Mesothelial cell of epicardium (in vitro differentiated cells): Measurements from ENCODE around the gene SETDB1. TPM values are rescaled to one million over a fixed set of nuclear protein-coding genes. Genes with fewer than 3 reads are reported as not detected.
"Not testable (repeated sequence)": the region's sequence is repeated elsewhere in the genome, so short reads cannot be mapped to it uniquely, and the experiment has no call there.

Source experiments
- DNase-seq, 2 experiments: peaks; one replicate each; pipeline ENCODE4 v3.0.0; 2021; ENCODE audit warnings: low spot score in 2 of 2; ENCODE audit not compliant: unreplicated experiment in 2 of 2
- H3K27ac Mint-ChIP-seq: 2 replicates; pipeline ENCODE4 v1.8.0; 2021; ENCODE audit warnings: mixed read lengths
- H3K27me3 Mint-ChIP-seq: 2 replicates; pipeline ENCODE4 v1.8.0; 2021; ENCODE audit warnings: low read depth, mixed read lengths
- H3K36me3 Mint-ChIP-seq: 2 replicates; pipeline ENCODE4 v1.8.0; 2021; ENCODE audit warnings: mixed read lengths
- H3K4me1 Mint-ChIP-seq: 2 replicates; pipeline ENCODE4 v1.8.0; 2021; ENCODE audit warnings: mixed read lengths
- H3K4me3 Mint-ChIP-seq: 2 replicates; pipeline ENCODE4 v1.8.0; 2021; ENCODE audit warnings: mild to moderate bottlenecking, moderate library complexity, mixed read lengths
- H3K9me3 Mint-ChIP-seq: 2 replicates; pipeline ENCODE4 v1.8.0; 2021; ENCODE audit warnings: mixed read lengths
- total RNA-seq: library from RNA; stranded (reverse); gene quantifications from 3 replicates; pipeline ENCODE4 v1.2.1, GENCODE V29; 2021
- TF ChIP-seq, protein P1 (sequence below): fragments of 200-600 bp; sonication (generic); IDR thresholded peaks from one replicate; pipeline ENCODE4 v1.5.0; 2021; ENCODE audit warnings: antibody characterized with exemption; ENCODE audit not compliant: unreplicated experiment

SETDB1 gene
- total RNA-seq = 101 to 103 TPM (median 101 TPM) in 3 replicates

DNA sequence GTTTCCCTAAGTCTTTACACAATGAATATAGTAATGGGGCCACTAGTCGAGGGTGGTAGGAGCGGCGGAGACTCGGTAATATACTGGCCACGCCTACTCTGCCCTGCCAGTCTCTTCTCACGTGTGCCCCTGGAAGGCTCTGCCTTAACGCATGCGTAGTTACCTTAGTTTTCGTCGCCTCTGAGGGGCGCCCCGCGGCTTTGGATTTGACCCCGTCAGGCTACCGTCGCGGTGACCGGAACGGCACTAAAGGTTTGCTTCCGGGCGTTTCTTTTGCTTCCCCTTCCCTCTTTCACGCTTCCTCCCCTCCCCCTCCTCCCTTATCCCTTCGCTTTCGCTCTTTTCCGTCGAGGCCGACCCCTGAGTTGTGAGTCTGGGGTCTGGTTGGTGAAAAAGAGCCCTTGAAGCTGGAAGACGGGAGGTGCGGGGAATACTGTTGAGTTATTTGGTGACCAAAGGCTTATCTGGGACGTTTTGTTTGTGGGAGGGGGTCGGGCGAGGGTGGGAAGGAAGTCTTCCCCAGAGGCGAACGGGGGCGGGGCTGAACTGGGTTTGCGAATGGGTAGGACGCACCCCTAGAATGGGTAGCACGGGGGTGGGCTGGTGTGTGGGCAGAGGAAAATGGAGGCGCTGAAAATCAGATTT is at the start of gene SETDB1:
TSS of gene SETDB1 (plus strand) at position 267 of the 645 bp plus-strand sequence. CDS start 1,352 bp downstream, outside the sequence.
- H3K9me3 Mint-ChIP-seq = peaks cover 6% of the 10 kb centered on the region
- H3K4me1 Mint-ChIP-seq = peaks cover 17% of the 10 kb centered on the region
- TF ChIP-seq, protein P1, sequence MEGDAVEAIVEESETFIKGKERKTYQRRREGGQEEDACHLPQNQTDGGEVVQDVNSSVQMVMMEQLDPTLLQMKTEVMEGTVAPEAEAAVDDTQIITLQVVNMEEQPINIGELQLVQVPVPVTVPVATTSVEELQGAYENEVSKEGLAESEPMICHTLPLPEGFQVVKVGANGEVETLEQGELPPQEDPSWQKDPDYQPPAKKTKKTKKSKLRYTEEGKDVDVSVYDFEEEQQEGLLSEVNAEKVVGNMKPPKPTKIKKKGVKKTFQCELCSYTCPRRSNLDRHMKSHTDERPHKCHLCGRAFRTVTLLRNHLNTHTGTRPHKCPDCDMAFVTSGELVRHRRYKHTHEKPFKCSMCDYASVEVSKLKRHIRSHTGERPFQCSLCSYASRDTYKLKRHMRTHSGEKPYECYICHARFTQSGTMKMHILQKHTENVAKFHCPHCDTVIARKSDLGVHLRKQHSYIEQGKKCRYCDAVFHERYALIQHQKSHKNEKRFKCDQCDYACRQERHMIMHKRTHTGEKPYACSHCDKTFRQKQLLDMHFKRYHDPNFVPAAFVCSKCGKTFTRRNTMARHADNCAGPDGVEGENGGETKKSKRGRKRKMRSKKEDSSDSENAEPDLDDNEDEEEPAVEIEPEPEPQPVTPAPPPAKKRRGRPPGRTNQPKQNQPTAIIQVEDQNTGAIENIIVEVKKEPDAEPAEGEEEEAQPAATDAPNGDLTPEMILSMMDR = no peak
- peak; percentile 77 to 85 for DNase-seq
- peak within 1 kb of the TSS; percentile 96 for H3K4me3 Mint-ChIP-seq
- peaks cover 33% of the 10 kb centered on the region for H3K36me3 Mint-ChIP-seq
- H3K27ac Mint-ChIP-seq = peak within 1 kb of the TSS; percentile 98
- no peaks in the 10 kb centered on the region for H3K27me3 Mint-ChIP-seq

DNA sequence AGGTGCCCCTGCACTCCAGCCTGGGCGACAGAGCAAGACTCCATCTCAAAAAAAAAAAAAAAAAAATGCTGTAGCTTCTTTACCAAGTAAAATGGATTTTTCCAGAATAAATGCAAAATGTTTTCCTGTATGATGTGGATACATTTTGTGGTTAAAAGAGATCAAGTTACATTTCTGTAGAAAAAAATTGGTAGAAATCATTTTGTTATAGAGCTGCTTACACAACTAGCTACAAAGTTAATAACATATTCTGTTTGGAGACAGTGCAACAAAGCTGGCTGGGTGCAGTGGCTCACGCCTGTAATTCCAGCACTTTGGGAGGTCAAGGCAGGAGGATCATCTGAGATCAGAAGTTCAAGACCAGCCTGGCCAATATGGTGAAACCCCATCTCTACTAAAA is 47.2 kb upstream of the SETDB1 start:
- peaks cover 21% of the 10 kb centered on the region for H3K4me1 Mint-ChIP-seq
- H3K27ac Mint-ChIP-seq, H3K27me3 Mint-ChIP-seq, H3K36me3 Mint-ChIP-seq, DNase-seq, H3K4me3 Mint-ChIP-seq, H3K9me3 Mint-ChIP-seq: not testable (repeated sequence)

DNA sequence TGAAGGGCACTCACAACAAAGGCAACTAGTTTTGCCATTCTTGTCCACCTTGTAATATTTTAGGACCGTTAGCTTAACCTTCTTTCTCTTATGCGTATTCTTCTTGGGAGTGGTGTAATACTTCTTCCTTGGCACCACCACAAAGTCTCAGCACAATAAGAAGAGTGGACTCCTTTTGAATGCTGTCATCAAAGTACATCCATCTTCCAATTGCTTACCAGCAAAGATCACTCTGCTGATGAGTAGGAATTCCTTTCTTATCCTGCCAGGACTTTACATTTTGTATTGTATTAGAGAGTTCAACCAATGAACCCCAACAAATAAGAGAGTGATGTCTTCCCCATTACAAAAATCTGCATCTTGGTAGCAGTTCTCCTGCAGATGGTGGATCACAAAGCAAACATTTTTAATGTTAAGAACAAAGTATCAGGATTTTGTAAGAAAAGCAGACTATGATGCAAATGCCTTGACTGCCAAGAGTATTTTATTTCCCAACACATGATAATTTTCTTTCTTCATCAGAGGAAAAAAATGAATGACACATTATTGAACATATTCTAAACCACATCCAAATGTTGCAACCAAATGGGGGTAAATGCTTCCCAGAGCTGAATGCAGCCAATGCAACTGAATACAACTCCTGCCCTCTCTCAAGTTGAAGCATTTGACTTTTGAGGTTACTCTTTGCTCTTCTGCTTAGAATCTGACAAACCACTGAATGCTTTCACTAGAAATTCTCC is 44.7 kb upstream of the SETDB1 start:
- no peaks in the 10 kb centered on the region for H3K27me3 Mint-ChIP-seq
- DNase-seq = no peak
- H3K36me3 Mint-ChIP-seq = no peaks in the 10 kb centered on the region
- peaks cover 2% of the 10 kb centered on the region for H3K4me1 Mint-ChIP-seq
- no peaks in the 10 kb centered on the region for H3K9me3 Mint-ChIP-seq
- no peak overlapping the region for H3K4me3 Mint-ChIP-seq
- H3K27ac Mint-ChIP-seq = no peak overlapping the region
- TF ChIP-seq, protein P1 = no peak

DNA sequence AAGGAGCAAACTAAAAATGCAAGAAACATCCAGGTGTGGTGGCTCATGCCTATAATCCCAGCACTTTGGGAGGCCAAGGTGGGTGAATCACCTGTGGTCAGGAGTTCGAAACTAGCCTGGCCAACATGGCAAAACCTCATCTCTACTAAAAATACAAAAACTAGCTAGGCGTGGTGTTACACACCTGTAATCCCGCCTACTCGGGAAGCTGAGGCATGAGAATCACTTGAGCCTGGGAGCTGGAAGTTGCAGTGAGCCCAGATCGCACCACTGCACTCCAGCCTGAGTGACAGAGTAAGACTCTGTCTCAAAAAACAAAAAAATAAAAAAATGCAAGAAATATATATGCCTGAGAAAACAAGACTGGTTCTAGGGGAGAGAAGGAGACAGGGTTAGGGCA is 43.0 kb upstream of the SETDB1 start:
- H3K36me3 Mint-ChIP-seq = not testable (repeated sequence)

DNA sequence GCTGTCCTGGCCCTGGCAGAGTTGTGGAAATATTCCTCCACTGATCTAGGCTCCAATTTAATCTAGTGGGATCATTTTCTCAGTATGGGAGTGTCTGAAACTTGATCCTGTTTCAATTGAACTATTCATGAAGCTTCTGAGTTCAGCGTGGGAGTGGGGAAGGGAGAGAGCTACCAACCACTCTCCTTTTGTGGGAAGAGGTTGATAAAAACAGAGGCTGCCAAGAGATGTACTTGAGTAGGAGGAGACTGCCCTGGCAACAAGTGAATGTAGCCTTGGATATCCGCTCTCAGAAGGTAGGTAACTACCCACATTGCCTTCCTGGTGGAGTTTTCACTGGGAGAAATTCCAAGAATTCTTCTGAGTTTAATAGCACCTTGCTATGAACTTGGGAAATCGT is 39.1 kb upstream of the SETDB1 start, which contains the start of gene CTXND2:
TSS of gene CTXND2 (plus strand) at position 119 of the 400 bp plus-strand sequence. CDS start 25,179 bp downstream, outside the sequence.
- Mint-ChIP-seq H3K27ac (peak within 1 kb of the TSS; percentile 77), H3K27me3 (peaks cover 3% of the 10 kb centered on the region), H3K9me3 (no peaks in the 10 kb centered on the region), H3K4me1 (peaks cover 4% of the 10 kb centered on the region), H3K4me3 (no peak within 1 kb of the TSS), H3K36me3 (no peaks in the 10 kb centered on the region)
- TF ChIP-seq, protein P1 = no peak
- DNase-seq = no peak

More for the DNA sequence above, 43.0 kb upstream of the SETDB1 start:
- H3K27ac Mint-ChIP-seq, H3K4me1 Mint-ChIP-seq, DNase-seq, H3K9me3 Mint-ChIP-seq, H3K27me3 Mint-ChIP-seq, H3K4me3 Mint-ChIP-seq: not testable (repeated sequence)

GRCh38 chr1:150888727-150889126 is 37.4 kb upstream of the SETDB1 start:
- peaks cover 4% of the 10 kb centered on the region for H3K4me1 Mint-ChIP-seq
- no peak overlapping the region for H3K27ac Mint-ChIP-seq
- peaks cover 3% of the 10 kb centered on the region for H3K27me3 Mint-ChIP-seq
- no peaks in the 10 kb centered on the region for H3K36me3 Mint-ChIP-seq
- DNase-seq = no peak
- TF ChIP-seq, protein P1 = no peak
- H3K4me3 Mint-ChIP-seq = no peak overlapping the region
- H3K9me3 Mint-ChIP-seq = no peaks in the 10 kb centered on the region
